OCI-LY3 (cell line): ENCODE measurements around the gene MED22.

Source experiments
- CTCF ChIP-seq: fragments of 200-600, 300-600 bp; sonication (generic); IDR thresholded peaks from 2 replicates; pipeline ENCODE4 v1.5.1; 2014; ENCODE audit warnings: antibody characterized with exemption, low read length, low read depth
- EZH2phosphoT487 ChIP-seq: fragments of 200-600 bp; shearing (Covaris generic); IDR thresholded peaks from 2 replicates; pipeline ENCODE4 v1.6.1; 2018; ENCODE audit warnings: antibody characterized with exemption, mixed run types, low read depth

- TF ChIP-seq CTCF (no peak), EZH2phosphoT487 (no peak)
Measured at GRCh38 chr9:133323991-133324703, 23.8 kb downstream of the MED22 start.
